Loucy (cell line): Measurements from ENCODE around the gene EIPR1.

ENCODE experiments used
- CTCF ChIP-seq: fragments of 200-600 bp; sonication (generic); conservative IDR thresholded peaks from 2 replicates; pipeline ENCODE4 v1.5.1; 2014; ENCODE audit warnings: mild to moderate bottlenecking, antibody characterized with exemption, low read length
- EZH2phosphoT487 ChIP-seq: fragments of 200-600 bp; IDR thresholded peaks from 2 replicates; pipeline ENCODE4 v1.6.1; 2018; ENCODE audit warnings: antibody characterized with exemption, mild to moderate bottlenecking, moderate library complexity, borderline replicate concordance

GRCh38 chr2:3324404-3325281, 53.0 kb downstream of the EIPR1 start:
- TF ChIP-seq CTCF (no peak), EZH2phosphoT487 (no peak)
